Activated CD8-positive, alpha-beta T cell treated with anti-CD3 and anti-CD28 coated beads for 36 hours (primary cell): Measurements from ENCODE around the gene KCNIP1. TPM values are rescaled to one million over a fixed set of nuclear protein-coding genes. Genes with fewer than 3 reads are reported as not detected.

Experiments
- ATAC-seq: fragments of 200-7000 bp; cut with Tn5 transposase; one replicate; pipeline ENCODE4 v1.10.0; 2021; ENCODE audit warnings: mild to moderate bottlenecking, moderate library complexity
- CTCF ChIA-PET: fragments of 350-600 bp; sonication (Branson Sonifier 250); formaldehyde crosslinking; loops from one replicate; lab custom pipeline; 2021; ENCODE audit warnings: antibody characterized with exemption; lab: Charles Lee
- POLR2A ChIA-PET: fragments of 350-600 bp; sonication (Branson Sonifier 250); formaldehyde crosslinking; loops from one replicate; lab custom pipeline; 2021; ENCODE audit warnings: antibody characterized with exemption; lab: Charles Lee
- DNase-seq: peaks from one replicate; pipeline ENCODE4 v3.0.0-alpha.2; 2020
- H3K27ac Mint-ChIP-seq: one replicate; pipeline ENCODE4 v1.8.0; 2021; ENCODE audit warnings: mild to moderate bottlenecking, mixed read lengths
- H3K27me3 Mint-ChIP-seq: one replicate; pipeline ENCODE4 v1.8.0; 2021; ENCODE audit warnings: mixed read lengths
- H3K36me3 Mint-ChIP-seq: one replicate; pipeline ENCODE4 v1.8.0; 2021; ENCODE audit warnings: low read depth, mixed read lengths
- H3K4me1 Mint-ChIP-seq: one replicate; pipeline ENCODE4 v1.8.0; 2021; ENCODE audit warnings: low read depth, mixed read lengths
- H3K4me3 Mint-ChIP-seq: one replicate; pipeline ENCODE4 v1.8.0; 2021; ENCODE audit warnings: mild to moderate bottlenecking, moderate library complexity, mixed read lengths
- H3K9me3 Mint-ChIP-seq: one replicate; pipeline ENCODE4 v1.8.0; 2021; ENCODE audit warnings: mixed read lengths
- intact Hi-C: fragments of 100-400 bp; cut with micrococcal nuclease; formaldehyde crosslinking; loops from one replicate; pipeline ENCODE4 v1.10.0; 2022
- total RNA-seq, 2 experiments: library from RNA; stranded (reverse); gene quantifications; one replicate each; pipeline ENCODE4 v1.2.3, GENCODE V29; 2021
- TF ChIP-seq, protein P1 (sequence below): fragments of 200-600 bp; IDR thresholded peaks from one replicate; pipeline ENCODE4 v1.8.0; 2022; ENCODE audit warnings: antibody characterized with exemption, mild to moderate bottlenecking

The KCNIP1 gene
- total RNA-seq, 2 experiments from 2014 or later, result not detected

DNA sequence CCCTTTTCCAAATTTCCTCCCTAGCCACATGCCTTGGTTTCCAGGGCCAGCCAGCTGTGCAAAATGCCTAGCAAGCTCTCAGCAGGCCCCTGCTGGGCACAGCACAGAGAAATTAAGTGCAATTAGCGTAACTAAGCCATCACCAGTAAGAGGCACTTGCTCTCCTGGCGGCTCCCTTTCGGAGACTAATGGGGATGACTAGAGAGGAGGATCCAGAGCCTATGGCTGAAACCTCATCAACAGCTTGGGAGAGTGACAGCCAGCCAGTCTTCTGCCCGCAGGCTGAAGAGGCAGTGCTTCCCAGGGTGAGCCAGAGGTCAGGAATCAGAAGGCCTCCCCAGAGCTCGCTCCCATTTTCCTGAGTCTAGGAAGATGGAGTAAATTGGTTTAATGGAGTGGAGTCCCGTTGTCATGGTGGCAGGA, 108.4 kb downstream of the KCNIP1 start:
- Mint-ChIP-seq H3K27ac (no peak overlapping the region), H3K9me3 (no peaks in the 10 kb centered on the region), H3K4me3 (no peak overlapping the region), H3K4me1 (no peaks in the 10 kb centered on the region), H3K27me3 (peaks cover 3% of the 10 kb centered on the region), H3K36me3 (no peaks in the 10 kb centered on the region)
- TF ChIP-seq, protein P1, sequence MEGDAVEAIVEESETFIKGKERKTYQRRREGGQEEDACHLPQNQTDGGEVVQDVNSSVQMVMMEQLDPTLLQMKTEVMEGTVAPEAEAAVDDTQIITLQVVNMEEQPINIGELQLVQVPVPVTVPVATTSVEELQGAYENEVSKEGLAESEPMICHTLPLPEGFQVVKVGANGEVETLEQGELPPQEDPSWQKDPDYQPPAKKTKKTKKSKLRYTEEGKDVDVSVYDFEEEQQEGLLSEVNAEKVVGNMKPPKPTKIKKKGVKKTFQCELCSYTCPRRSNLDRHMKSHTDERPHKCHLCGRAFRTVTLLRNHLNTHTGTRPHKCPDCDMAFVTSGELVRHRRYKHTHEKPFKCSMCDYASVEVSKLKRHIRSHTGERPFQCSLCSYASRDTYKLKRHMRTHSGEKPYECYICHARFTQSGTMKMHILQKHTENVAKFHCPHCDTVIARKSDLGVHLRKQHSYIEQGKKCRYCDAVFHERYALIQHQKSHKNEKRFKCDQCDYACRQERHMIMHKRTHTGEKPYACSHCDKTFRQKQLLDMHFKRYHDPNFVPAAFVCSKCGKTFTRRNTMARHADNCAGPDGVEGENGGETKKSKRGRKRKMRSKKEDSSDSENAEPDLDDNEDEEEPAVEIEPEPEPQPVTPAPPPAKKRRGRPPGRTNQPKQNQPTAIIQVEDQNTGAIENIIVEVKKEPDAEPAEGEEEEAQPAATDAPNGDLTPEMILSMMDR, result no peak
- ATAC-seq, result no peak
- POLR2A ChIA-PET, result no interaction called here
- intact Hi-C loops, result loop anchor here (10.0 kb wide), 1 partner anchor 507 kb away; the partner anchor contains the start of gene FOXI1
- no peak for DNase-seq
- CTCF ChIA-PET, result interaction anchor here (1.2 kb wide), 1 partner anchor 26 kb away, joined by 3 read pairs; no protein-coding TSS in a partner anchor

DNA sequence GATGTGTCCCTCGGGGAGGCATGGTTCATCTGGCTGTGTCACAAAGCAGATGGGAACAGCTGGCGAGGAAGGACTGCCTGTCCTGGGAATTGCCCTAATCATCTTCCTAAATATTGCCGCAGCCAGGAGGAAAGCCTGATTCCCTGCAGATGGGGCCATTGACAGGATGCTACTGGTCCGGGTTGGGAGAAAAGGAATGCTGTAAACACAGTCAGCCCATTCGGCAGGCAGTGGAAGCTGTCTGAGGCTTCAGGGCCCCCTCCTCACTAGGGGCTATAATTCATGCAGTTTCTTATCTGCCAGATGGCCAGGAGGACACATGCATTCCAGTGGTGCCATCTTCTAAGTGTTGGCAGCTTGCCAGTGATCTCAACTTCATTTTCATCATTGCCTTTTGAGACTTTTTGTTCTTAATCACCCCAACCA, 110.3 kb downstream of the KCNIP1 start:
- Mint-ChIP-seq H3K4me3 (no peak overlapping the region), H3K27ac (no peak overlapping the region), H3K36me3 (no peaks in the 10 kb centered on the region), H3K27me3 (peaks cover 3% of the 10 kb centered on the region), H3K9me3 (no peaks in the 10 kb centered on the region), H3K4me1 (no peaks in the 10 kb centered on the region)
- no peak for ATAC-seq
- DNase-seq, result no peak
- ChIA-PET CTCF (interaction anchor here (1.5 to 3.1 kb wide), 2 partner anchors 19 to 193 kb away, joined by 4 to 13 read pairs; no protein-coding TSS in a partner anchor), POLR2A (interaction anchor here (2.0 kb wide), 1 partner anchor 11 kb away, joined by 5 read pairs; no protein-coding TSS in a partner anchor)
- TF ChIP-seq, protein P1, result no peak
- intact Hi-C loops, result loop anchor here (10.0 kb wide), 1 partner anchor 509 kb away; the partner anchor contains the start of gene FOXI1

DNA sequence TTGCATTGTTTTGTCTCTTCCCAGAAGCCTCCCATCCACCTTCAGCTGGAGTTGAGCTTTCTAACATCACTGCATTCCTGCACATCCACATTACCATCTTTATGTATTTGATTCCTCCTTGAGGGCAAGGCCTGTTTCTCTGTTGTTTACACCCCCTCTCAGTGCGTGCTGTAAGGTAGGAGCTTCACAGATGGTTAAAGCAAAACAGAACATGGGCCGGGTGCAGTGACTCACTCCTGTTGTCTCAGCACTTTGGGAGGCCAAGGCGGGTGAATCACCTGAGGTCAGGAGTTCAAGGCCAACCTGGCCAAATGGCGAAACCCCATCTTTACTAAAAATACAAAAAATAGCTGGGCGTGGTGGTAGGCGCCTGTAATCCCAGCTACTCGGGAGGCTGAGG, 110.9 kb downstream of the KCNIP1 start:
- no peak overlapping the region for H3K27ac Mint-ChIP-seq
- ChIA-PET CTCF (interaction anchor here (0.9 to 3.1 kb wide), 3 partner anchors 10 to 188 kb away, joined by 3 to 13 read pairs (median 3); no protein-coding TSS in a partner anchor), POLR2A (interaction anchor here (2.0 kb wide), 1 partner anchor 12 kb away, joined by 5 read pairs; no protein-coding TSS in a partner anchor)
- no peak for ATAC-seq
- H3K36me3 Mint-ChIP-seq, result no peaks in the 10 kb centered on the region
- peak; percentile 23 for DNase-seq
- H3K4me1 Mint-ChIP-seq, result no peaks in the 10 kb centered on the region
- intact Hi-C loops, result loop anchor here (10.0 kb wide), 1 partner anchor 510 kb away; the partner anchor contains the start of gene FOXI1
- no peak overlapping the region for H3K4me3 Mint-ChIP-seq
- H3K27me3 Mint-ChIP-seq, result peaks cover 3% of the 10 kb centered on the region
- TF ChIP-seq, protein P1, result no peak
- H3K9me3 Mint-ChIP-seq, result no peaks in the 10 kb centered on the region

DNA sequence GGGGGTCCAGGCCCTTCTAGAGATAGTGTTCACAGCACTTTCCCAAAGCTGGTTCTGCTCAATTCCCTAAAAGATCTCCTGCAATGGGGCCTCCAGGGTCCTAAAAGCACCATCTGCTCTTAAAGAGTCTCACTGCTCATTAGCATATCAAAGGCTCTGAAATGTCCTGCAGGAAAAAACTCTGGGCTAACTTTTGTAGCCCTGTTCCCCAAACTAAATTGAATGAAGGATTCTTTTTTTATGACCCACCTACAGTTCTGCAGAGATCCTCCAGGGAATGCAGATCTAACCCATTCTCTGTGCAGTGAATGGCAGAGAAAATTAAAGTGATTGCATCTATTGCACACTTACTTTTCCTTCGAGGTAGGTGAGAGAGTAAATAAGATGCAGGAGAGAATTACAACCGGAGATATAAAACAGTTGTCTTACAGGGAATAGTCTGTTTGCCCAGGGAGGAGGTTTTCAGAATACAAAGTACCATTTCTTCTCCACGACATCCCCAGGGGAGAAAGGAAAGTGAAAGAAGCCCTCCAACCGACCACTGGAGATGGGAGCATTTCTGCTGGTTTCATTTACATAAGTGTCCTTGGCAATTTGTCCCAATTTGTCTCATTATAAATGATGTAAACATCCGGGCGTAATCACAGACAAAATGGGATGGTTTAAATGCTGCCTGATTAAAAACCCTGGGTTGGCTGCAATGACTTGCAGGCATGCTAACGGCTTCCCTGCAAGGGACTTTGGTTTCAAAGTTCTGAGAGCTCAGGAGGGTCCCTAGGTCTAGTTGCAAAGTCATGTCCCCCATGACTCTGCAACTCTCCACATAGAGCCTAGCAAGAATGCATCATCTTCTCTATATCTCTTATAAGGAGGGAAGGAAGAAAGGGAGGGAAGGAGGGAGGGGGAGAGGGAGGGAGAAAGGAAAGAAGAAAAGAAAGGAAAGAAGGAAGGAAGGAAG, 114.0 kb downstream of the KCNIP1 start:
- Mint-ChIP-seq H3K4me1 (no peaks in the 10 kb centered on the region), H3K9me3 (no peaks in the 10 kb centered on the region), H3K27me3 (peaks cover 3% of the 10 kb centered on the region), H3K27ac (no peak overlapping the region), H3K36me3 (no peaks in the 10 kb centered on the region), H3K4me3 (no peak overlapping the region)
- ATAC-seq, result no peak
- DNase-seq, result no peak
- TF ChIP-seq, protein P1, result no peak
- POLR2A ChIA-PET, result no interaction called here
- intact Hi-C loops, result loop anchor here (10.0 kb wide), 1 partner anchor 513 kb away; the partner anchor contains the start of gene FOXI1
- CTCF ChIA-PET, result interaction anchor here (0.8 to 3.3 kb wide), 2 partner anchors 16 to 196 kb away, joined by 3 to 20 read pairs; no protein-coding TSS in a partner anchor
